AG09309 (cell line): ENCODE data around the gene IDI2.

Source experiments
- DNase-seq: peaks from one replicate; pipeline ENCODE4 v3.0.0-alpha.2; 2010; ENCODE audit warnings: low read depth
- H3K4me3 ChIP-seq: 2 replicates; pipeline ENCODE4 v1.5.1; 2011; ENCODE audit warnings: mild to moderate bottlenecking, low read depth, low read length, moderate library complexity; ENCODE audit not compliant: control insufficient read depth
- TF ChIP-seq, protein P1 (sequence below): IDR thresholded peaks from 2 replicates; pipeline ENCODE4 v1.5.1; 2011; ENCODE audit warnings: mild to moderate bottlenecking, low read depth, low read length, inconsistent platforms; ENCODE audit not compliant: insufficient read depth, control insufficient read depth; ENCODE audit errors: missing control alignments

The IDI2 gene

DNA sequence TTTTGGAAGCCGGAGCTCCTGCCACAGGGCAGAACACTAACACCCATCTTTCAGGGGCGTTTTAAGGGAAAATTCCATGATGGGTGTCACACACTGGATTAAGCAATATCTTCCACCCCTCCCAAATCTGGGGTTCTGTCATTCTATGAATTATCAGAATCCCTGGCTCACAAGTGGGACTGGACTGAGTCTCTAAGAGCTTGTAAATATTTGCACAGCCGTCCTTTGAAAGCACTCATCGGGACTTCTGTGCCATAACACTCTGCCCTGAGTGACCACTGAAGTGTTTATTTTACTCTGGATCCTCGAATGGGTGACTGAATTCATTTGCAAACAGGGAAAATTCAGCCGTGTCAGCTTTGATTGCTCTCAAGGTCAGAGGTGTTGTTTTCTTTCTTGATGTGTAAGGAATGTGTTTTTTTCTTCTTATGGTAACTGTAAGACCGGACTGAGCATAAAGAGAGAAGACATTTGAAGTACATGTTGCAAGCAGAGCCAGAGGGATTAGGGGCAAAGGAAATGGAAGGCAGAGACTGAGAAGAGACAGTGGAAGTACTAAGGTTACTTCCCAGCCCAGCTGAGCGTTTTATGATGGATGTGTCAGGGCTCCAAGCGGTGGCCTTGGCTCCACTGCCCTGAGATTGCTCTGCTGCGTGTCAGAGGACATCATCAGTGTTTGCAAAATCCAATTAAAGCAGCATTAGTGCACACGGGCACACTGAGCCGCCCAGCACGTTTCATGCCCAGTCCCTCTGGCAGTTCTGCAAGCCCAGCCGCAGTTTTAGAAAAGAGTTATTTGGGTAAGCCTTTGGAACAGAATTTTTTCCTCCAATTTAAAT lies 55.1 kb downstream of the IDI2 start:
- no peak overlapping the region for H3K4me3 ChIP-seq
- DNase-seq = no peak
- TF ChIP-seq, protein P1, sequence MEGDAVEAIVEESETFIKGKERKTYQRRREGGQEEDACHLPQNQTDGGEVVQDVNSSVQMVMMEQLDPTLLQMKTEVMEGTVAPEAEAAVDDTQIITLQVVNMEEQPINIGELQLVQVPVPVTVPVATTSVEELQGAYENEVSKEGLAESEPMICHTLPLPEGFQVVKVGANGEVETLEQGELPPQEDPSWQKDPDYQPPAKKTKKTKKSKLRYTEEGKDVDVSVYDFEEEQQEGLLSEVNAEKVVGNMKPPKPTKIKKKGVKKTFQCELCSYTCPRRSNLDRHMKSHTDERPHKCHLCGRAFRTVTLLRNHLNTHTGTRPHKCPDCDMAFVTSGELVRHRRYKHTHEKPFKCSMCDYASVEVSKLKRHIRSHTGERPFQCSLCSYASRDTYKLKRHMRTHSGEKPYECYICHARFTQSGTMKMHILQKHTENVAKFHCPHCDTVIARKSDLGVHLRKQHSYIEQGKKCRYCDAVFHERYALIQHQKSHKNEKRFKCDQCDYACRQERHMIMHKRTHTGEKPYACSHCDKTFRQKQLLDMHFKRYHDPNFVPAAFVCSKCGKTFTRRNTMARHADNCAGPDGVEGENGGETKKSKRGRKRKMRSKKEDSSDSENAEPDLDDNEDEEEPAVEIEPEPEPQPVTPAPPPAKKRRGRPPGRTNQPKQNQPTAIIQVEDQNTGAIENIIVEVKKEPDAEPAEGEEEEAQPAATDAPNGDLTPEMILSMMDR = no peak

DNA sequence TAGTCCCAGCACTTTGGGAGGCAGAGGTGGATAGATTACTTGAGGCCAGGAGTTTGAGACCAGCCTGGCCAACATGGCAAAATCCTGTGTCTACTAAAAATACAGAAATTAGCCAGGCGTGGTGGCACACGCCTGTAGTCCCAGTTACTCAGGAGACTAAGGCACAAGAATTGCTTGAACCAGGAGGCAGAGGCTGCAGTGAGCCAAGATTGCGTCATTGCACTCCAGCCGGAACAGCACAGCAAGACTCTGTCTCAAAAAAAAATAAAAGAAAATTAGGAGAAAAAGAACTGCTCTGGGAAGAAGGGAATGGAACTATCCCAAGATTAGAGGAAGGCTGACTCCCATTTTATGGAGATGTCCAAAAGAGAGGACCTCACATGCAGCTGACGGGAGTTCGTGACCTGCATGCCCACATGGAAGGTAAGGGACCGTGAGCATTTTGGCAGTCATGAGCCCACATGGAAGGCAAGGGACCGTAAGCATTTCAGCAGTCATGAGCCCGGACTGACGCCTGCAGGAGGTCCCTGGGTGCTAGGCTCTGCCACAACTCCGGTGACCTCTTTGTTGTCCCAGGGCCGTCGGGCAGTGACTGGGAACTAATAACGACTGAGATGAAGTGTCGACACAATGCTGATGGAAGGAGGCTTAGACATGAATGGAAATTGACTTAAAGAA lies 56.0 kb downstream of the IDI2 start:
- no peak overlapping the region for H3K4me3 ChIP-seq
- TF ChIP-seq, protein P1 = no peak
- no peak for DNase-seq
